ENCODE measurements around the gene LIN54.
A peak's percentile ranks its signal among the peaks of the same experiment; 100 is the strongest.
"Not testable (repeated sequence)": the region's sequence is repeated elsewhere in the genome, so short reads cannot be mapped to it uniquely, and the experiment has no call there.

Gene LIN54

GRCh38 chr4:82934441-82934840 lies 76.2 kb downstream of the LIN54 start:
- DNase-seq: no peak

- no peak for DNase-seq
Observed at GRCh38 chr4:82930848-82931755, 79.5 kb downstream of the LIN54 start.

GRCh38 chr4:82921795-82922194 lies 88.8 kb downstream of the LIN54 start:
- no peak for DNase-seq

DNA sequence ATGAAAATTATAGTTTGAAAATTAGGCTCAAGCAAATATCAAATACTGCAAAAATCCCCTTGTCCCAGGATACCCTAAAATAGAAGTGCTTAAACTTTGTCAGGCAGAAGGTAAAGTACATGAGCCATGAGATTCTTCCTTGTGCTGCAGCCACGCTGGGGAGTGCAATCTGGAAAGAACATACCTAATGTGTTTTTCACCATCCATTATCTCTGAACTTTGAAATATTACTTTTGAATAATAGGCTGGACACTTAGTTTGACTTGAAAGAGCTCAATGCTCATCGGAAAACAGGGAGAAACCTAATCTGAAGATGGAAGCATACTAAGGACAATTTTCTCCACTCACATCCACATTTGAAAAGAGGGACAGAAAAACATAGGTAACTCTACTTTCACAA lies 91.2 kb downstream of the LIN54 start:
- DNase-seq: no peak

DNA sequence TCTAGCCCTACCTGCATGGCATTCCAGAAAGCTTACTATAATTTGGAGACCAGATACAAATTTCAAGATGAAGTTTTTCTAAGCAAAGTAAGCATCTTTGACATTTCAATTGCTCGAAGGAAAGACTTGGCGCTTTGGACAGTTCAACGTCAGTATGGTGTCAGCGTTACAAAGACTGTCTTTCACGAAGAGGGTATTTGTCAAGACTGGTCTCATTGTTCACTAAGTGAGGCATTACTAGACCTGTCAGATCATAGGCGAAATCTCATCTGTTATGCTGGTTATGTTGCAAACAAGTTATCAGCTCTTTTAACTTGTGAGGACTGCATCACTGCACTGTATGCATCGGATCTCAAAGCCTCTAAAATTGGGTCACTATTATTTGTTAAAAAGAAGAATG lies 92.5 kb downstream of the LIN54 start:
- no peak for DNase-seq

DNA sequence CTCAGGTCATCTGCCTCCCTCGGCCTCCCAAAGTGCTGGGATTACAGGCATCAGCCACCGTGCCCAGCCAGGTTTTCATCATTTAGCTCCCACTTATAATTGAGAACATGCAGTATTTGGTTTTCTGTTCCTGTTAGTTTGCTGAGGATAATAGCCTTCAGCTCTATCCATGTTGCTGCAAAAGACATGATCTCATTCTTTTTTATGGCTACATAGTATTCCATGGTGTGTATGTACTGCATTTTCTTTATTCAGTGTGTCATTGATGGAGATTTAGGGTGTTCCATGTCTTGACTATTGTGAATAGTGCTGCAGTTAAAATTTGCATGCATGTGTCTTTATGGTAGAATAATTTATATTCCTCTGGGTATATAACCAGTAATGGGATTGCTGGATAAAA lies 96.7 kb downstream of the LIN54 start:
- not testable (repeated sequence) for DNase-seq

DNA sequence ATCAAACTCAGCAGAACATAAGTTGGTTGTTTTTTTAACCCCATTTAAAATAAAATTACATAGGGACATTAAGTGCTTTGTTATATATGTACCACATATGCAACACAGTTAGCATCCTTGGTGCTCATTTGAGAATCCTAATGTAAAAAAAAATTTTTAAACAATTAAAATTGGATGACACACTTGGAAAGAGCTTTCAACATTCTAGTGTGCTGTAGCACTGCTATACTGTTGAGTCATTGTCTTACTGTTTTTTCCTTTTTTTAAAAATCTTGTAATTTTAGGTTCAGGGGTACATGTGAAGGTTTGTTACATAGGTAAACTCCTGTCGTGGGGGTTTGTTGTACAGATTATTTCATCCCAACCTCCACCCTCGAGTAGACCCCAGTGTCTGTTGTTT lies 97.3 kb downstream of the LIN54 start:
- no peak for DNase-seq

- no peak for DNase-seq
Observed at GRCh38 chr4:82909326-82909725, 101.3 kb downstream of the LIN54 start.

DNA sequence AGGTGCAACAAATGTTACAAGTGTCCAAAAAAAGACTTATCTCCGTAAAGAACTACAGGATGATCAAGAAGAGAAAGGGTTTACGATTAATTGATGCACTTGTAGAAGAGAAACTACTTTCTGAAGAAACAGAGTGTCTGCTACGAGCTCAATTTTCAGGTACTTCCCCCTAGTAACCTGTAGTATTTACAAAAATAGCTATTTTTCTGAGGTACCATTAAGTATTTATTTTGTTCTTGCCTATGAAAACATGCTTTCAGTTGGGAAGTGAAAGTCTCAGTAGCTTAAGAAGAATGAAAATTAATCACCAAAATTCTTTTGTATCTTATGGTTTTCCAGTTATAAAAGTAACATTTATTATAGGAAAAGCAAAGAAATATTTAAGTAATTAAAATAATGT lies 104.2 kb downstream of the LIN54 start:
- DNase-seq: no peak

- no peak for DNase-seq
Observed at GRCh38 chr4:82905205-82905604, 105.4 kb downstream of the LIN54 start.

DNA sequence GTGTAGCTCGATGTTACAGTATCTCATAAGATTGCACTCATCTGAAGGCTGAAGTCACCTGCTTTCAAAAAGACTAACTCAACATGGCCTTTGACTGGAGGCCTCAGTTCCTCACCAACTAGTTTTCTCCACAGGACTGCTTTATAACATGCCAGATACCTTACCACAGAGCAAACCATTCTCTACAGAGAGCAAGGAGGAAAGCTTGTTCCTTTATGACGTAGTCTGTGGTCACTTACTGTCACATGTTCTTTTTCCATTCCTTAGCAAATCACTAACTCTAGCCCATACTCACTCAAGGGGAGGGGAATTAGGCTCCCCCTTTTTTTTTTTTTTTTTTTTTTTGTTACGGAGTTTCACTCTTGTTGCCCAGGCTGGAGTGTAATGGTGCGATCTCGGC lies 106.9 kb downstream of the LIN54 start:
- DNase-seq: no peak

GRCh38 chr4:82901183-82901718 lies 109.4 kb downstream of the LIN54 start:
- DNase-seq: no peak

DNA sequence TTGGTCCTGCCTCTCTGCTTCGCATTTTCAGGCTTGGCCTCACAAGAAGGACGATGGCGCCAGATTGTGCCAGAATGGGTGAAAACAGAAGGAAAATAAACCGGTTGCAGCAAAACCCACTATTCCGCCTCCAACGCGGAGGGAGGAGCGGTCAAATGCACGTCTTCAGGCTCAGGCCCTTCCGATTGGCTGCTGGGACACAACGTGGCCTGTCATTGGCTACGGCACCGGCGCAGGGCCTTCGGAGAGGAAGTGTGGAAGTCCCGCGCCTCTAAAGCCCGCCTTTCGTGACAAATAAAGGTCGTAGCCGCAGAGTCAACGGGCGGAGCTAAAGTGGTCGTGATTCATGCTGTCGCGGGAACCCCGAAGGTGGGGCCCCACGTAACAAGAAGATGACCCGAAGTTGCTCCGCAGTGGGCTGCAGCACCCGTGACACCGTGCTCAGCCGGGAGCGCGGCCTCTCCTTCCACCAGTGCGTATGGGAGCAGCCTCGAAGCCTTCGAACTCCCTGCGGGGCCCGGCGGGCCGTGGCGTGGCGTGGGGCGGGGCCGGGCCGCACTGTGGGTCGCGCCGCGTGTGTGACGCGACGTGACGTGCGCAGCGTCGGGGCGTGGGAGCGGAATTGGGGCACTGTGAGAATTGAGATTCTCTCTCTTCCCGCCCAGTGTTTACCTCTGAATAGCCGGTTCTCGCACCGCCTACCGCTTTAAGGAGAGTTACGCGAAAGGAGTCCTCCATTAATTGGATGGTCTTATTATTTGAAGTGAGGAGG lies 110.0 kb downstream of the LIN54 start, which contains the start of gene THAP9:
Gene THAP9 (plus strand): TSS at position 325 of the 772 bp plus-strand sequence. CDS start 68 bp downstream, at position 393.
- DNase-seq: peak; percentile 94

GRCh38 chr4:82900066-82900410 lies 110.6 kb downstream of the LIN54 start:
- DNase-seq: no peak

- DNase-seq: no peak
Observed at GRCh38 chr4:82899374-82900065, 111.1 kb downstream of the LIN54 start.

- DNase-seq: no peak
Observed at GRCh38 chr4:82898322-82899243, 112.0 kb downstream of the LIN54 start.

- no peak for DNase-seq
Observed at GRCh38 chr4:82896755-82897154, 113.9 kb downstream of the LIN54 start.

GRCh38 chr4:82893942-82894341 lies 116.7 kb downstream of the LIN54 start:
- DNase-seq: no peak

GRCh38 chr4:82892467-82892802 lies 118.2 kb downstream of the LIN54 start:
- no peak for DNase-seq

DNA sequence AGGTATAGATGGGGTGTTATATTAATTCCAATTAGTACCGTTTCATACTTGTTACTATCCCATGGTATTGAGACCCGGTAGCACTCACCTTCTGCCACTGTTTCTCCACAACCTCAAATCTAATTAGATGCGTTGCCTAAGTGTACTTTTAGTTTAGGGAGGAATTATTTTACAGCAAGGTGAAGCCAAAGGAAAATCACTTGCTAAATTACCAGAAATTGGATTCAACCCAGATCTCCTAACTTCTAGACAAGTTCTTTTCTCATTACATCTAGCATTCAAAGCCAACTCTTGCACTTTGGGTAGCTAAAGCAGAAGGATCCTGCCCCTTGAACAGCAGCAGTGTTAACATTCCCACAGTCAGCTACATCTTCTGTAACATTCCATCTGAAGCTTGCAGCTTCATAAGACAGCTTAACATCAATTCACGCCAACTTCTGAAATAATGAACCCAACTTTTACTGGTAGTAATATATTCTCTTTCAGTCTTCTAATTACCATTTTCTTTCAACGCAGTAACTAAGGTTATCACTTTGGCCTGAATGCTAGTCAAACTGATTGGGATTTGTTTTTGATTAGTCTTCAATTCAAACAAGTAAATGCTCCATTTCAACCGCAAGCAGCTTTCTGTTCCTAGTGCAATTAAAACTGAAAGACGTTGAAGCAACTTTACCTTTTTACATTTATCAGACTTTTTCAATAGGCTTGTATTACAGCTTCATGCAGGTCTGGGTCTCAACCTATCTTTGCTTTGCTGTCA lies 118.7 kb downstream of the LIN54 start:
- DNase-seq: no peak

Measured in T-helper 9 cell (primary cell).